ENCODE results near the gene SPATA45.

DNA sequence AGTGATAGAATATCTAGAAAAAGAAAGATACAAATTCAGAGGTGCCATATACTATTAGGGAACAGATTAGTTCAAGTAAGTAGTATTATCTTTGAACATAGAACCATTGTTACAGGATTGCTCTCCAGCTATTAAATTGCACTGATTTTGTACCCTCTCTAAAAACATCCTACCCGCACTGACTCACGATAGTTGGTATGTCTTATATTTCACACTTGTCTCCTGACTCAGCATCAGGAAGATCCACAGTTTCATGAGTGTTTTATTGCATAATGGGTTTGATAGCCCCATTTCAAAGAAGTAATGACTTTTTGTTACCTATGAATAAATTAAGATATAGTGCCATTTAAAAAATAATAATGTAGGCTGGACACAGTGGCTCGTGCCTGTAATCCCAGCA lies 49.8 kb downstream of the SPATA45 start:
- TF ChIP-seq, protein P1, sequence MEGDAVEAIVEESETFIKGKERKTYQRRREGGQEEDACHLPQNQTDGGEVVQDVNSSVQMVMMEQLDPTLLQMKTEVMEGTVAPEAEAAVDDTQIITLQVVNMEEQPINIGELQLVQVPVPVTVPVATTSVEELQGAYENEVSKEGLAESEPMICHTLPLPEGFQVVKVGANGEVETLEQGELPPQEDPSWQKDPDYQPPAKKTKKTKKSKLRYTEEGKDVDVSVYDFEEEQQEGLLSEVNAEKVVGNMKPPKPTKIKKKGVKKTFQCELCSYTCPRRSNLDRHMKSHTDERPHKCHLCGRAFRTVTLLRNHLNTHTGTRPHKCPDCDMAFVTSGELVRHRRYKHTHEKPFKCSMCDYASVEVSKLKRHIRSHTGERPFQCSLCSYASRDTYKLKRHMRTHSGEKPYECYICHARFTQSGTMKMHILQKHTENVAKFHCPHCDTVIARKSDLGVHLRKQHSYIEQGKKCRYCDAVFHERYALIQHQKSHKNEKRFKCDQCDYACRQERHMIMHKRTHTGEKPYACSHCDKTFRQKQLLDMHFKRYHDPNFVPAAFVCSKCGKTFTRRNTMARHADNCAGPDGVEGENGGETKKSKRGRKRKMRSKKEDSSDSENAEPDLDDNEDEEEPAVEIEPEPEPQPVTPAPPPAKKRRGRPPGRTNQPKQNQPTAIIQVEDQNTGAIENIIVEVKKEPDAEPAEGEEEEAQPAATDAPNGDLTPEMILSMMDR (tag by site-specific recombination; IDR thresholded peaks at IDR 0.05) = no peak
- TF ChIP-seq ZNF701 (tag by site-specific recombination; IDR thresholded peaks at IDR 0.05) (no peak), YY1 (tag by site-specific recombination; IDR thresholded peaks at IDR 0.05) (no peak), ZNF274 (IDR thresholded peaks at IDR 0.05; ENCODE audit: low read length) (no peak), ZNF274 (tag by site-specific recombination; IDR thresholded peaks at IDR 0.05; ENCODE audit: borderline replicate concordance) (no peak), ZFP37 (tag by site-specific recombination; IDR thresholded peaks at IDR 0.05) (no peak), ZBTB8A (tag by site-specific recombination; IDR thresholded peaks at IDR 0.05) (no peak), TCF7L2 (IDR thresholded peaks at IDR 0.05; ENCODE audit: borderline replicate concordance, low read depth, low read length) (no peak), GLI4 (tag by site-specific recombination; IDR thresholded peaks at IDR 0.05) (no peak), ZFP41 (tag by site-specific recombination; IDR thresholded peaks at IDR 0.05; ENCODE audit: borderline replicate concordance) (no peak), KLF10 (tag by site-specific recombination; IDR thresholded peaks at IDR 0.05) (no peak), ZNF23 (tag by site-specific recombination; IDR thresholded peaks at IDR 0.05; ENCODE audit: borderline replicate concordance) (no peak), ZBTB21 (tag by site-specific recombination; IDR thresholded peaks at IDR 0.05) (no peak), BCL11A (tag by site-specific recombination; IDR thresholded peaks at IDR 0.05; ENCODE audit: low read depth) (no peak)
- TF ChIP-seq, protein P2, sequence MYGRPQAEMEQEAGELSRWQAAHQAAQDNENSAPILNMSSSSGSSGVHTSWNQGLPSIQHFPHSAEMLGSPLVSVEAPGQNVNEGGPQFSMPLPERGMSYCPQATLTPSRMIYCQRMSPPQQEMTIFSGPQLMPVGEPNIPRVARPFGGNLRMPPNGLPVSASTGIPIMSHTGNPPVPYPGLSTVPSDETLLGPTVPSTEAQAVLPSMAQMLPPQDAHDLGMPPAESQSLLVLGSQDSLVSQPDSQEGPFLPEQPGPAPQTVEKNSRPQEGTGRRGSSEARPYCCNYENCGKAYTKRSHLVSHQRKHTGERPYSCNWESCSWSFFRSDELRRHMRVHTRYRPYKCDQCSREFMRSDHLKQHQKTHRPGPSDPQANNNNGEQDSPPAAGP (tag by site-specific recombination; IDR thresholded peaks at IDR 0.05) = no peak
